ENCODE measurements around the gene DUSP16.
"Not testable (repeated sequence)": the region's sequence is repeated elsewhere in the genome, so short reads cannot be mapped to it uniquely, and the experiment has no call there.

The DUSP16 gene

DNA sequence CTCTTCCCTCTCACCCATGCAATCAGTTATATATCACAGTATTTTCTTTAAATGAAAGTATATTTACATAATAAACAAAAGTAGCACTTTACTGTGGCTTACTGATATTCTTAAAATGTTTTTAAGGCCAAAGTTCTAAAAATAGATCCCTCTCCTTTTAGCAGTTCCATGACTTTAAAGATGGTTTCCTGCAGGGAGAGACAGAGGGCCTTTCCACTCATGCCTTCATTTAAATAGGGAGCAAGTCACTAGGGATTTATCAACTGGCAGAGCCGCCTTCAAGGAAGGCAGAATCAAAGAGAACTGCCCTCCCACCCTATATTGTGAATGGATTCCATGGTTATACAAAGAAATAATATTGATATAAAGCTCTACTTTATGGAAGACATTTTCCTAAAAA is 55.5 kb downstream of the DUSP16 start:
- no peak for DNase-seq (ENCODE audit: extremely low read depth, low read depth)
- TF ChIP-seq, protein P1, sequence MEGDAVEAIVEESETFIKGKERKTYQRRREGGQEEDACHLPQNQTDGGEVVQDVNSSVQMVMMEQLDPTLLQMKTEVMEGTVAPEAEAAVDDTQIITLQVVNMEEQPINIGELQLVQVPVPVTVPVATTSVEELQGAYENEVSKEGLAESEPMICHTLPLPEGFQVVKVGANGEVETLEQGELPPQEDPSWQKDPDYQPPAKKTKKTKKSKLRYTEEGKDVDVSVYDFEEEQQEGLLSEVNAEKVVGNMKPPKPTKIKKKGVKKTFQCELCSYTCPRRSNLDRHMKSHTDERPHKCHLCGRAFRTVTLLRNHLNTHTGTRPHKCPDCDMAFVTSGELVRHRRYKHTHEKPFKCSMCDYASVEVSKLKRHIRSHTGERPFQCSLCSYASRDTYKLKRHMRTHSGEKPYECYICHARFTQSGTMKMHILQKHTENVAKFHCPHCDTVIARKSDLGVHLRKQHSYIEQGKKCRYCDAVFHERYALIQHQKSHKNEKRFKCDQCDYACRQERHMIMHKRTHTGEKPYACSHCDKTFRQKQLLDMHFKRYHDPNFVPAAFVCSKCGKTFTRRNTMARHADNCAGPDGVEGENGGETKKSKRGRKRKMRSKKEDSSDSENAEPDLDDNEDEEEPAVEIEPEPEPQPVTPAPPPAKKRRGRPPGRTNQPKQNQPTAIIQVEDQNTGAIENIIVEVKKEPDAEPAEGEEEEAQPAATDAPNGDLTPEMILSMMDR (IDR thresholded peaks at IDR 0.05; ENCODE audit: low read depth, low read length), result no peak

DNA sequence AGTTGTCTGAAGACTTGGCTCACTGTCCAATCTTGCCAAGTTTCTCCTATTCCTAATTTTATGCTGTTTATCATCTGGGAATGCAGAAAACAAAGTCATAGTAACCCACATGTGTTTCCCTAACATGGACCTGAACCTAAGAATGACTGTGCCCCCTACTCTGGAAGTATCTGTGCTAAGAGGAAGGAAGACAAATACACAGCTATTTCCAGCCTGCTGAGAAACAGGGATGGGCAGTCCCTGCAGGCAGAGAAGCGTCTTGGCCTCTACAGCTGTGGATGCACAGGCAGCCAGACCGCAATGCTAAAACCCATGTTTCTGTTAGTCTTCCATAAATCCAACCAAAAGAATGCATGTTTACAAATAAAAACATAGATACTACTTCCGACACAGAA is 56.2 kb downstream of the DUSP16 start:
- TF ChIP-seq, protein P1 (IDR thresholded peaks at IDR 0.05; ENCODE audit: low read depth, low read length), result no peak; the same call in 1 of the 2 replicates
- peak; percentile 20 for DNase-seq (ENCODE audit: extremely low read depth, low read depth)

DNA sequence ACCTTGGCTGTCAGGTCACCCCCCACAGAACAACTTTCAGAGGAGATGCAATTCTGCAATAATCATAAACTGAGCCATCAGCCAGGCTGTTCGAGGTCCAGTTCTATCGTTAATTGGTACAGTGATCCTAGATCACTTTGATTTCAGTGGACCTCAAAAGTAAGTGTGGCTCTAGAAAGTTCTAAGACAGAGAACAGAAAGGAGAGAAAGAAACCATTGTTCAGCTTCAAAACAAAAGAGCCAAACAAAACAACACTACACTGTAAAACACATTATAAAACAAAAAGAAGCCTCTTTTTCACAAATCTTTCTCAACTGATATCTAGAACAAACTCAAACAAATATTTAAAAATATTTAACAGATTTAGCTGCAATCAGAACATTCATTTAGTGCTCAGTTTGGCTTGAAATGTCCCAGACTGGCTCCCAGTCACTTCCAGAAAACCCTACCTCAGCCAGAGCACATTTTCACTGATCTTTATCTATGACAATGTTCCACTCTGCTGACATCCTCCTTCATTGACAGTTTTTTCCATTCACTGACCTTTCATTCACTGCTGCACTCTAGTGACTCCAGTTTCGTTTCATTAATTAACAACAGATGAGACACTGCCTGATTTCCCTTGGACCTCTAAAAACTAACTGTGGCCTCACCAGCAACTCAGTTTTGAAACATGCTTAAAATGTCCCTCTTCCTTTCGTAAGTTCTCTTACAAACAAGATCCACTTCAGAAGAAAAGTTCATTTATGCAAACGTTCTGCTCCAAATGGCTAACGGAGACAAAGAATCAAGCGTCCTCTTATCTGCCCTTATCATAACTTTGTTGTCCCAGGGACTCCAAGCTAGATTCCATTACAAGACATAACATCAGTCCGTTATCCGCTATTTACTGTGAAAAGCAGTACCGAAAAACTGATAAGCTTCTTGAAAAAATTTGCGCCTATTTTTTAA is 56.8 kb downstream of the DUSP16 start:
- TF ChIP-seq, protein P1 (IDR thresholded peaks at IDR 0.05; ENCODE audit: low read depth, low read length), result no peak
- DNase-seq (ENCODE audit: extremely low read depth, low read depth), result peak; percentile 62

DNA sequence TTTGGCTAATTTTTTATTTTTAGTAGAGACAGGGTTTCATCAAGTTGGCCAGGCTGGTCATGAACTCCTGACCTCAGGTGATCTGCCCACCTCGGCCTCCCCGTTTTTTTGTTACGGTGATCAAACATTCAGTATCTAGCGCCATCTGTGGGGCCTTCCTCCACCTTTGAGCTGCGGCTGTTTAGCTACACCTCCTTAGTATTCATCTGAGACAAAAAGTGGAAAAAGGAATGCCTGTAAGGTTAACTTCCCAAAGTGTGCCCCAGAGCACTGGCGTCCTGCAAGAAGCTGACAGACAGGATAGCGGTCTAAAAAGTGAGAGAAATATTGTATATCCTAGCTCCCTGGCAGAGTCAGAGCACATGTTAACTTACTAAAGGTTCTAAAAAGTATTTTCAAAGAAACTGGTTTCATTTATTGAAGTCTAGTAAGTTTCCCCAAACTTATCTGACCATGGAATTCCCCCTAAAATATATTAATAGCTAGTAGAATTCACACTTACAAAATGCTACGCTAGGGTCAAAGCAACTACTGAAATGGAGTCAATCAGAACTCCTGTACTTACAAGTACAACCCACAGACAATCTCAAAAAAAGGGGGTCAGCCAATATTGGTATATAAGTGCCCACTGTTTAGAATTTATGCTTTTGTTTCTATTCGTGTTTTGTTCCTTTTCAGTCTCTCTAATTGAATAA is 59.1 kb downstream of the DUSP16 start:
- TF ChIP-seq, protein P1 (IDR thresholded peaks at IDR 0.05; ENCODE audit: low read depth, low read length), result no peak
- DNase-seq (ENCODE audit: extremely low read depth, low read depth), result no peak

DNA sequence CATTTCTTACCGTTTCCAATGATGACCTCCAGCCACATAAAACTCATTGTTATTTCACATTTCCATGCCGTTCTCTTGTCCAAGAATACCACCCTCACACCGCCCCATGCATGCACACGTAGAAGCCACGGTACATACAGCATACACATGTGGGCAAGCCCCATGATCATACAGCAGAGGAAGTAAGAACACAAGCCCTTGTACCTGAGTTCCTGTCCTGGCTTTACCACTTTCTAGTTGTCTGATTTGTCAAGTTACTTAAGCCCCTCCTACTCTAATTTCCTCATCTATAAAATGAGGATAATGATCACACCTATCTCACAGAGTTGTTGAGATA is 59.9 kb downstream of the DUSP16 start:
- TF ChIP-seq, protein P1 (IDR thresholded peaks at IDR 0.05; ENCODE audit: low read depth, low read length), result no peak
- no peak for DNase-seq (ENCODE audit: extremely low read depth, low read depth)

DNA sequence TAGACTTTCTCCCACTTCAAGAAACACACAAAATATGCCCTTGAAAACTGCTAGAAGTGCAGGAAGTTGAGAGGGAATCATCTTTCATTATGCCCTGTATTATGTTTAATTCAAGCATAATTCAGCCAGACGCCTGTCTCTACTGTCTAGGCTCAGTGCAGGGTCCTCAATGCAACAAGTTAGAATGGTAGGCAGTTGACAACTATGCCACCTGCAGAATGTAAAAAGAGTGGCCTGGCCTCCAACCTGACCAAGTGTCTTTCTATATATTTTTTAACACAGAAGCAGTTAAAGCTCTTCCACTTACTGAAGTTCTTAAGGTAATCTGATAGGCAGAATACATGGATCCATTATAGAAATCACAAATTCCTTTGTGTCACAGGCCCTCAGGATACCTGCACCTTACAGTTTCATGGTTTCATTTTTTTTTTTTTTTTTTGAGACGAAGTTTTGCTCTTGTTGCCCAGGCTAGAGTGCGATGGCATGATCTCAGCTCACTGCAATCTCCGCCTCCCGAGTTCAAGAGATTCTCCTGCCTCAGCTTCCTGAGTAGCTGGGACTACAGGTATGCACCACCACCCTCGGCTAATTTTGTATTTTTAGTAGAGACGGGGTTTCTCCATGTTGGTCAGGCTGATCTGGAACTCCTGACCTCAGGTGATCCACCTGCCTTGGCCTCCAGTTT is 60.4 kb downstream of the DUSP16 start:
- DNase-seq (ENCODE audit: extremely low read depth, low read depth), result not testable (repeated sequence)

DNA sequence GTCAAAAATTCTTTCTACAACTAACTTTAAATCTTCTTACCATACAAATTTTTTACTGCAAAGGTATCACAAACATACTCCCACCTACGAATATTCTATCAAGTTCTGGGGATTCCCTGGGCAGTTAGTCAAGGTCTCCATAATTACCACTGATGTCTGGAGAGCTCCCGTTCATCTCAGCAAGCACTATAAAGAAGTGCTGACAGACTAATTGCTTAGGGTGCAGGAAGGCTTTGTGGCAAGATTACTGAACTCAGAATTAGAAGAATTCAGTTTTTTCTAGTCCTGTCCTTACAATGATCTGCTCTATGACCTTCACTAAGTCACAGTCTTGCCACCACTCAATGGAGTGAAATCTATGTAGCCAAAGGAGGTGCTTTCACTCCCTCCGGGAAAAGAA is 61.5 kb downstream of the DUSP16 start:
- DNase-seq (ENCODE audit: extremely low read depth, low read depth), result no peak
- TF ChIP-seq, protein P1 (IDR thresholded peaks at IDR 0.05; ENCODE audit: low read depth, low read length), result no peak
